Thyroid gland (tissue), 4 donors: ENCODE results near the gene NTPCR. TPM values are rescaled to one million over a fixed set of nuclear protein-coding genes. Genes with fewer than 3 reads are reported as not detected.

ENCODE experiments used
- DNase-seq, 2 donors: peaks; one replicate each; pipeline ENCODE4 v3.0.0-alpha.2; 2019
- H3K27ac ChIP-seq, 3 donors: fragments of 200-600 bp; sonication (generic); 1 replicate in 2 of 3; 2 replicates in 1 of 3; pipeline ENCODE4 v1.5.1; 2016 to 2019; ENCODE audit warnings: mild to moderate bottlenecking in 1 of 3, moderate library complexity in 1 of 3
- H3K27me3 ChIP-seq: fragments of 200-600 bp; sonication (generic); one replicate; pipeline ENCODE4 v1.5.1; 2019
- H3K36me3 ChIP-seq, 2 donors: fragments of 200-600 bp; sonication (generic); one replicate each; pipeline ENCODE4 v1.5.1; 2016 to 2019
- H3K4me1 ChIP-seq, 2 donors: fragments of 200-600 bp; sonication (generic); one replicate each; pipeline ENCODE4 v1.5.1; 2017 to 2019
- H3K4me3 ChIP-seq, 3 donors: fragments of 200-600 bp; sonication (generic); replicated peaks in 1 of 3; 1 replicate in 2 of 3; 2 replicates in 1 of 3; pipeline ENCODE4 v1.5.1; 2016; ENCODE audit warnings: mild to moderate bottlenecking in 1 of 3
- H3K9me3 ChIP-seq: fragments of 200-600 bp; sonication (generic); one replicate; pipeline ENCODE4 v1.5.1; 2017
- POLR2A ChIP-seq, 2 donors: fragments of 450-650 bp; IDR thresholded peaks; one replicate each; pipeline ENCODE4 v1.6.1; 2017; ENCODE audit warnings: antibody characterized with exemption in 2 of 2, mild to moderate bottlenecking in 2 of 2, moderate library complexity in 1 of 2
- WGBS, 2 donors: methylation state at CpG; one replicate each; pipeline ENCODE4 v1.1.5; 2017; 5-methylcytosine and 5-hydroxymethylcytosine counted together
- intact Hi-C: fragments of 100-400 bp; cut with DNase I; formaldehyde crosslinking; loops from one replicate; pipeline ENCODE4 v1.15.1; 2023
- total RNA-seq, 4 donors: library from RNA; depleted of rRNA; stranded (reverse); fragments of >200 nt; gene quantifications; one replicate each; pipeline ENCODE4 v1.2.3, GENCODE V29; 2016
- TF ChIP-seq, protein P1 (sequence below), 6 experiments: fragments of 200-600 bp in 3 of 6; fragments of 450-650 bp in 3 of 6; sonication (generic) in 3 of 6; IDR thresholded peaks; one replicate each; pipeline ENCODE4 v1.5.1; 2016 to 2019; ENCODE audit warnings: antibody characterized with exemption in 6 of 6, mild to moderate bottlenecking in 2 of 6, inconsistent platforms in 1 of 6, moderate library complexity in 1 of 6

NTPCR gene
- total RNA-seq, 4 donors from 2014 or later = 32.3 to 53.5 (median 43.5) TPM

DNA sequence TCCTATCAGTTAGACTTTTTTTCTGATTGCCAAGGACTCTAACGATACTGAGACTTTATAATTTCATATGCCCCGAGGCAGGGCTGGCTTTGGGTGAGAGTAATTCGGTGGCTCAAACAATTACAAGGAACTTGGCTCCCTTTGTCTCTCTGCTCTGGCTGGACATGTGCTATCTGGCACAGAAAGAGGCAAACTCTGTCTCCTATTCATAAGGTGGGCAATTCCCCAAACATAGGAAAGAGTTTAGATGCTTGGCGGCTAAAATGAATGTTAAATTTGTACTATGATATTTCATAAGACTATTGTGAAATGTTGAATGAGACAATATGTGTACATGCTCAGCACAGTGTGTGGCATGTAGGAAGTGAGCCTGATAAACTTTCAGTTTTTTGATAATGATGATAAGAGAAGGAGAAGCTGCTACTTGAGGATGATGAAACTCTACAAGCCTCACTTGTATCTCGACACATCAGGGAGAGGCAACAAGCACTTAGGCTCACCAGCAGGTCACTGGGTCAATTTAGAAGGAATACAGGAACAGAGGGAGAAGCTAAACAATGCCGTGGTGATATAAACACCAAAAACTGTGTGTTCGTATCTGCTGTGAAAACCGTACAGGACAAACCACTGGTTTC lies 12.6 kb upstream of the NTPCR start:
- intact Hi-C loops = no loop called here
- H3K4me1 ChIP-seq = no peaks in the 10 kb centered on the region
- WGBS, 2 donors = 61 to 81% methylated on average over 8 of the region's 8 CpGs
- no peak overlapping the region for H3K4me3 ChIP-seq
- no peak overlapping the region for H3K27ac ChIP-seq
- no peak for TF ChIP-seq POLR2A (IDR thresholded peaks at IDR 0.05)
- TF ChIP-seq, protein P1, sequence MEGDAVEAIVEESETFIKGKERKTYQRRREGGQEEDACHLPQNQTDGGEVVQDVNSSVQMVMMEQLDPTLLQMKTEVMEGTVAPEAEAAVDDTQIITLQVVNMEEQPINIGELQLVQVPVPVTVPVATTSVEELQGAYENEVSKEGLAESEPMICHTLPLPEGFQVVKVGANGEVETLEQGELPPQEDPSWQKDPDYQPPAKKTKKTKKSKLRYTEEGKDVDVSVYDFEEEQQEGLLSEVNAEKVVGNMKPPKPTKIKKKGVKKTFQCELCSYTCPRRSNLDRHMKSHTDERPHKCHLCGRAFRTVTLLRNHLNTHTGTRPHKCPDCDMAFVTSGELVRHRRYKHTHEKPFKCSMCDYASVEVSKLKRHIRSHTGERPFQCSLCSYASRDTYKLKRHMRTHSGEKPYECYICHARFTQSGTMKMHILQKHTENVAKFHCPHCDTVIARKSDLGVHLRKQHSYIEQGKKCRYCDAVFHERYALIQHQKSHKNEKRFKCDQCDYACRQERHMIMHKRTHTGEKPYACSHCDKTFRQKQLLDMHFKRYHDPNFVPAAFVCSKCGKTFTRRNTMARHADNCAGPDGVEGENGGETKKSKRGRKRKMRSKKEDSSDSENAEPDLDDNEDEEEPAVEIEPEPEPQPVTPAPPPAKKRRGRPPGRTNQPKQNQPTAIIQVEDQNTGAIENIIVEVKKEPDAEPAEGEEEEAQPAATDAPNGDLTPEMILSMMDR (IDR thresholded peaks at IDR 0.05) = no peak
- no peaks in the 10 kb centered on the region for H3K27me3 ChIP-seq
- no peaks in the 10 kb centered on the region for H3K36me3 ChIP-seq
- DNase-seq = no peak
- H3K9me3 ChIP-seq = no peaks in the 10 kb centered on the region

DNA sequence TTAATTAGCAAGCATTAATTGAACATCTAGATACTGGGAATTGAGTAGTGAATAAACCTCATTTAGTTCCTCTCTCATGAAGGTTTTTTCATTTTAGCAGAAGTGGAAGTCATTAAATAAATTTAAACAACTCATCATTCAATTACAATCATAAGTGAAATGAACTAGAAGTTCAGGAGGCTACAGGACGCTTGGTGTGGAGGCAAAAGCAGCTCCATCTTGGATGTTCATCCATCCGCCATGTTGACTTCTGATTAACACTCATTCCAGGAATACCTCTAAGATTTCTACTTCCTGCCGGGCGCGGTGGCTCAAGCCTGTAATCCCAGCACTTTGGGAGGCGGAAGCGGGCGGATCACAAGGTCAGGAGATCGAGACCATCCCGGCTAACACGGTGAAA lies 11.5 kb upstream of the NTPCR start:
- H3K27ac ChIP-seq = no peak overlapping the region
- 96% methylated on average over 11 of the region's 11 CpGs for WGBS, 2 donors
- no peaks in the 10 kb centered on the region for H3K36me3 ChIP-seq
- DNase-seq = no peak
- H3K4me3 ChIP-seq = no peak overlapping the region
- intact Hi-C loops = no loop called here
- TF ChIP-seq, protein P1 (IDR thresholded peaks at IDR 0.05) = no peak
- TF ChIP-seq POLR2A (IDR thresholded peaks at IDR 0.05) = no peak
- peaks cover 0 to 5% of the 10 kb centered on the region in 2 donors for H3K4me1 ChIP-seq
- H3K27me3 ChIP-seq = no peaks in the 10 kb centered on the region
- no peaks in the 10 kb centered on the region for H3K9me3 ChIP-seq

- WGBS, 2 donors = 85 to 90% methylated on average over 2 of the region's 2 CpGs
- Histone ChIP-seq H3K27me3 (no peaks in the 10 kb centered on the region), H3K9me3 (no peaks in the 10 kb centered on the region), H3K27ac (no peak overlapping the region), H3K36me3 (no peaks in the 10 kb centered on the region), H3K4me3 (no peak overlapping the region), H3K4me1 (peaks cover 0 to 6% of the 10 kb centered on the region in 2 donors)
- intact Hi-C loops = no loop called here
- no peak for DNase-seq
- TF ChIP-seq, protein P1 (IDR thresholded peaks at IDR 0.05) = no peak
- TF ChIP-seq POLR2A (IDR thresholded peaks at IDR 0.05) = no peak
Measured at GRCh38 chr1:232939748-232940147, 10.7 kb upstream of the NTPCR start.

DNA sequence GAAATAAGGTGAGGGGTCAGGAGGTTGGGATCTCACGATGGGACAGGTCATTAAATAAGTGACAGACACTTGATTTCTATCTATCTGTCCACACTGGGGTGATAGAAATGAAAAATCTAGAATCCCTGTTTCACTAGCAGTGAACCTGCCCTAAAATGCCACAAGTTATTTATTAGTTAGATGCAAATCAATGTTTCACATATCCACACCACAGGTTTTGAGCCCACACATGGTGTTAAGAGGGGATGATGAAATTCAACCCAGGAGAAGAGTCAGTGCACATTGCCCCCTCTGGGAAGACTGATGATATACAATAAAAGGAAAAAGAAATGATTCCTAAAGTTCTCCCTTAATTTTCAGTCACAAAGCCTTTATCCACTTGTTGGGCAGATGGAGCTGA lies 10.1 kb upstream of the NTPCR start:
- no peak for DNase-seq
- no peak overlapping the region for H3K4me3 ChIP-seq
- no peaks in the 10 kb centered on the region for H3K27me3 ChIP-seq
- TF ChIP-seq POLR2A (IDR thresholded peaks at IDR 0.05) = no peak
- TF ChIP-seq, protein P1 (IDR thresholded peaks at IDR 0.05) = no peak
- H3K4me1 ChIP-seq = peaks cover 0 to 6% of the 10 kb centered on the region in 2 donors
- intact Hi-C loops = no loop called here
- no peaks in the 10 kb centered on the region for H3K9me3 ChIP-seq
- 82 to 96% methylated on average over 1 of the region's 1 CpG for WGBS, 2 donors
- H3K36me3 ChIP-seq = no peaks in the 10 kb centered on the region
- H3K27ac ChIP-seq = no peak overlapping the region

DNA sequence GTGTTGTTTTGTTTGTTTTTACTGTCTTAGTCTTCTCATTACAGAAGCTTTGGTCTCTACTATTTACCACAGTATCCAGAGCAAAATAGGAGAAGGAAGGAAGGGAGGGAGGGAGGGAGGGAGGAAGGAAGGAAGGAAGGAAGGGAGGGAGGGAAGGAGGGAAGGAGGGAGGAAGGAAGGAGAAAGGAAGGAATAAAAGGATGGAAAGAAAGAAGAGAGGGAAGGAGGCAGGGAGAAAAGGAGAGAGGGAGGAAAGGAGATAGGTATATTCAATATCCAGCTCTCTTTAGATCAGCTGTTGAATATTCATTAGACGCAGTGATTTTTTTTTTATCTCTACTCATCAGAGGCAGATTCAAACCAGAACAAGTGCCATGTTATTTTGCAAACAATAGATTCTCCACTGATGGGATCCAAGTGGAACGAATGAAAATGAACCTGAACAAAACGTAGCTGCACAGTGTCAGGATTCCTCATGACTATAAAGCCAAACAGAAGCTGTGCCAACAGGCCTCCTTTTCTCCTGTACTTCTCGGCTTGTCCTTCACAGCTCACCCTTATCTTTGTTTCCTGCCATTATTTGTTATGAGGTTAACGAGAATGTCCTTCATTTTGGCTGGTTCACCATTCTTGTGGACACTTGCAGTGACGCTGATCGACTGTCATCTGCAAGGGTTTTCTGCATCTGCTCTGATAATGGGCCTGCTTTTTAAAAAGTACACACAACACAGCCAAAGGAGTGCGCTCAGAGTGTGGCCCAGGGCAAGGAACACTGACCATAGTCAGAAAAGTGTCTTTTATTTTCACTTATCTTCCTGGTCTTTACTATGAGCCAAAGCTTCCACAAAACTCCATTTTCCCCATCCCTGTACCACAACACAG lies 7.8 kb upstream of the NTPCR start:
- H3K27ac ChIP-seq = no peak overlapping the region
- TF ChIP-seq, protein P1 (IDR thresholded peaks at IDR 0.05) = no peak
- TF ChIP-seq POLR2A (IDR thresholded peaks at IDR 0.05) = no peak
- intact Hi-C loops = no loop called here

More for the DNA sequence above, 7.8 kb upstream of the NTPCR start:
- 87 to 91% methylated on average over 8 of the region's 8 CpGs for WGBS, 2 donors
- Histone ChIP-seq H3K27me3 (no peaks in the 10 kb centered on the region), H3K4me1 (peaks cover 0 to 6% of the 10 kb centered on the region in 2 donors), H3K36me3 (no peaks in the 10 kb centered on the region), H3K4me3 (no peak overlapping the region), H3K9me3 (no peaks in the 10 kb centered on the region)
- DNase-seq = no peak
